NT2/D1 (cell line): ENCODE measurements around the gene KNTC1.

Source experiments
- SUZ12 ChIP-seq: IDR thresholded peaks from 2 replicates; pipeline ENCODE4 v1.6.1; 2011; ENCODE audit not compliant: insufficient read length, insufficient read depth; ENCODE audit errors: extremely low read depth
- YY1 ChIP-seq: IDR thresholded peaks from 2 replicates; pipeline ENCODE4 v1.6.1; 2011; ENCODE audit not compliant: insufficient read length, insufficient read depth
- ZNF274 ChIP-seq: IDR thresholded peaks from 2 replicates; pipeline ENCODE4 v1.6.1; 2011; ENCODE audit warnings: mild to moderate bottlenecking, low read depth, low read length

GRCh38 chr12:122665759-122666158, 138.7 kb downstream of the KNTC1 start:
- TF ChIP-seq YY1 (no peak), SUZ12 (no peak), ZNF274 (no peak)
